ENCODE data around the gene DNER. TPM values are rescaled to one million over a fixed set of nuclear protein-coding genes. Genes with fewer than 3 reads are reported as not detected.

Gene DNER
- total RNA-seq, 2 donors from 2014 or later: 2.6 to 6.0 TPM

DNA sequence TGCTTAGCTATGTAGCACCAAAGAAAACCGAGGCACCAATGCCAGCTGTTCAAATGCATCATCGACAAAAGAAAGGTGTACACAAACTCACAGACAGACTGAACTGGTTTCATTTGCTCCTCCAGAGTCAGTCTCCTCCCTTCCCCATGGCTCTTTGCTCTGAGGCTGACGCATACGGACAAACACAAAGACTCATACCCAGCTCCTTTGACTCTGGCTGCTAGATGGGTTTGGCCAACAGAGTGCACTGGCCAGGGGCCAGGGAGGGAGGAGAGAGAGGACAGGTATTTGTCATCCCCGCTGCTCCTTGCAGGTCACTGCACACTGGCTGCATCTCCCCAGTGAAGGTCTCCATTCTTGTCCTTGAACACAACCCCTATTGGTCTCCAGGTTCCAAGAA lies 40.7 kb downstream of the DNER start:
- TF ChIP-seq POLR2AphosphoS5 (IDR thresholded peaks at IDR 0.05): no peak
- no peak for TF ChIP-seq CTCF (IDR thresholded peaks at IDR 0.05)
- no peak for TF ChIP-seq POLR2A (IDR thresholded peaks at IDR 0.05)
- WGBS: 71% methylated on average over 5 of the region's 5 CpGs

GRCh38 chr2:229672021-229672420 lies 42.3 kb downstream of the DNER start:
- H3K4me1 ChIP-seq (replicated peaks): no peaks in the 10 kb centered on the region
- H3K36me3 ChIP-seq: no peaks in the 10 kb centered on the region
- H3K27ac ChIP-seq: no peak overlapping the region
- TF ChIP-seq POLR2A (IDR thresholded peaks at IDR 0.05) (no peak), POLR2AphosphoS5 (IDR thresholded peaks at IDR 0.05) (no peak), CTCF (IDR thresholded peaks at IDR 0.05) (no peak)
- intact Hi-C loops (cut with DNase I): no loop called here
- no peak for DNase-seq (ENCODE audit: low spot score)
- WGBS: 52% methylated on average over 8 of the region's 8 CpGs
- H3K27me3 ChIP-seq (replicated peaks; ENCODE audit: insufficient read depth): no peaks in the 10 kb centered on the region
- no peaks in the 10 kb centered on the region for H3K9me3 ChIP-seq
- H3K4me3 ChIP-seq: no peak overlapping the region

More for the DNA sequence above, 40.7 kb downstream of the DNER start:
- no peak overlapping the region for H3K27ac ChIP-seq
- no peaks in the 10 kb centered on the region for H3K36me3 ChIP-seq
- H3K27me3 ChIP-seq (replicated peaks; ENCODE audit: insufficient read depth): no peaks in the 10 kb centered on the region
- H3K9me3 ChIP-seq: no peaks in the 10 kb centered on the region
- intact Hi-C loops (cut with DNase I): no loop called here
- no peaks in the 10 kb centered on the region for H3K4me1 ChIP-seq (replicated peaks)
- DNase-seq (ENCODE audit: low spot score): no peak
- H3K4me3 ChIP-seq: no peak overlapping the region

DNA sequence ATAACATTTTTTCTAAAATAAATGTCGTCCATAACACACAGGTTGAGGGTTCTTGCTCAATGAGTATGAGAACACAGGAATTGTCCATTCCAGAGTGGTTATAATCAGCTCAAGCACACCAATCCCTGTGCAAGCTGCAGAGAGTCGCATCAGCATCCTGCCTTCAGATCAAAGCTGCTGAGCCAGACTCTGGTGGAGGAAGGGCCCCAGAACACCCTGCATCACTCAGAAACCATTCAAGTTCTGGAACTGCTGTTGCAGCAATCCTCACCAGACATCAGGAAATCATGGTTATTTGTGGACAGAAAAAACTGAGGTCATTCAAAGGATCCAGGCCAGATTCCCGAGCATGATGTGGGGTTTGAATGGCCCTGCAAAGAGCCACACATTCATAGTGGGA lies 44.5 kb downstream of the DNER start:
- WGBS: 89% methylated on average over 3 of the region's 3 CpGs
- Histone ChIP-seq H3K4me1 (replicated peaks) (no peaks in the 10 kb centered on the region), H3K27ac (no peak overlapping the region), H3K9me3 (no peaks in the 10 kb centered on the region), H3K27me3 (replicated peaks; ENCODE audit: insufficient read depth) (no peaks in the 10 kb centered on the region), H3K4me3 (no peak overlapping the region), H3K36me3 (no peaks in the 10 kb centered on the region)
- TF ChIP-seq POLR2A (IDR thresholded peaks at IDR 0.05) (no peak), CTCF (IDR thresholded peaks at IDR 0.05) (no peak), POLR2AphosphoS5 (IDR thresholded peaks at IDR 0.05) (no peak)
- intact Hi-C loops (cut with DNase I): no loop called here
- DNase-seq (ENCODE audit: low spot score): no peak

GRCh38 chr2:229666811-229667210 lies 47.5 kb downstream of the DNER start:
- Histone ChIP-seq H3K27ac (no peak overlapping the region), H3K36me3 (no peaks in the 10 kb centered on the region), H3K27me3 (replicated peaks; ENCODE audit: insufficient read depth) (no peaks in the 10 kb centered on the region), H3K4me1 (replicated peaks) (no peaks in the 10 kb centered on the region), H3K4me3 (no peak overlapping the region), H3K9me3 (no peaks in the 10 kb centered on the region)
- WGBS: 87% methylated on average over 3 of the region's 3 CpGs
- intact Hi-C loops (cut with DNase I): no loop called here
- no peak for DNase-seq (ENCODE audit: low spot score)
- no peak for TF ChIP-seq POLR2A (IDR thresholded peaks at IDR 0.05)

DNA sequence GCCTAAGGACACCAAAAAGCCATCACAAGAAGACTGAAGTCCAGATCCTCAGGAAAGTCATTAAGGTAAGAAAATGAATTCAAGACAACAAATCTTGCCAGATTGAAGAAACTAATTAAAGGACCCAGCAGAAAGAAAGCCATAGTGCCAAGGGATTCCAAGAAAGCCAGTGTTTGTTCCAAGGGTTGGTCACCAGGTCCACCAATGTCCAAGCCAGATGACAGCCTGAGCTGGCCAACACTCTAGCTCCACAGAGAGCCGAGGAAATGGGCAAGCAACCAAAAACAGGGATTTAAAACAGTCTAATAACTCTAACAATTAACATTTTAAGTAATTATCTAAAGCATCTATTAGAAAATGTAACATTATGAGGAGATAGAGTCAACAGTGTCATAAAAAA lies 49.2 kb downstream of the DNER start:
- Histone ChIP-seq H3K9me3 (no peaks in the 10 kb centered on the region), H3K4me1 (replicated peaks) (no peaks in the 10 kb centered on the region), H3K27me3 (replicated peaks; ENCODE audit: insufficient read depth) (no peaks in the 10 kb centered on the region), H3K36me3 (no peaks in the 10 kb centered on the region), H3K4me3 (no peak overlapping the region), H3K27ac (no peak overlapping the region)
- TF ChIP-seq POLR2A (IDR thresholded peaks at IDR 0.05) (no peak), CTCF (IDR thresholded peaks at IDR 0.05) (no peak), POLR2AphosphoS5 (IDR thresholded peaks at IDR 0.05) (no peak)
- intact Hi-C loops (cut with DNase I): no loop called here
- no peak for DNase-seq (ENCODE audit: low spot score)
- 63% methylated on average over 1 of the region's 1 CpG for WGBS
